Activated CD4-positive, alpha-beta T cell treated with anti-CD3 and anti-CD28 coated beads, Interleukin-2, amount 50 U/mL, for 16 hours (primary cell): Measurements from ENCODE around the gene PDP2.

Experiments used
- DNase-seq: peaks from one replicate; pipeline ENCODE4 v3.0.0-alpha.2; 2020

Gene PDP2, protein sequence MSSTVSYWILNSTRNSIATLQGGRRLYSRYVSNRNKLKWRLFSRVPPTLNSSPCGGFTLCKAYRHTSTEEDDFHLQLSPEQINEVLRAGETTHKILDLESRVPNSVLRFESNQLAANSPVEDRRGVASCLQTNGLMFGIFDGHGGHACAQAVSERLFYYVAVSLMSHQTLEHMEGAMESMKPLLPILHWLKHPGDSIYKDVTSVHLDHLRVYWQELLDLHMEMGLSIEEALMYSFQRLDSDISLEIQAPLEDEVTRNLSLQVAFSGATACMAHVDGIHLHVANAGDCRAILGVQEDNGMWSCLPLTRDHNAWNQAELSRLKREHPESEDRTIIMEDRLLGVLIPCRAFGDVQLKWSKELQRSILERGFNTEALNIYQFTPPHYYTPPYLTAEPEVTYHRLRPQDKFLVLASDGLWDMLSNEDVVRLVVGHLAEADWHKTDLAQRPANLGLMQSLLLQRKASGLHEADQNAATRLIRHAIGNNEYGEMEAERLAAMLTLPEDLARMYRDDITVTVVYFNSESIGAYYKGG

DNA sequence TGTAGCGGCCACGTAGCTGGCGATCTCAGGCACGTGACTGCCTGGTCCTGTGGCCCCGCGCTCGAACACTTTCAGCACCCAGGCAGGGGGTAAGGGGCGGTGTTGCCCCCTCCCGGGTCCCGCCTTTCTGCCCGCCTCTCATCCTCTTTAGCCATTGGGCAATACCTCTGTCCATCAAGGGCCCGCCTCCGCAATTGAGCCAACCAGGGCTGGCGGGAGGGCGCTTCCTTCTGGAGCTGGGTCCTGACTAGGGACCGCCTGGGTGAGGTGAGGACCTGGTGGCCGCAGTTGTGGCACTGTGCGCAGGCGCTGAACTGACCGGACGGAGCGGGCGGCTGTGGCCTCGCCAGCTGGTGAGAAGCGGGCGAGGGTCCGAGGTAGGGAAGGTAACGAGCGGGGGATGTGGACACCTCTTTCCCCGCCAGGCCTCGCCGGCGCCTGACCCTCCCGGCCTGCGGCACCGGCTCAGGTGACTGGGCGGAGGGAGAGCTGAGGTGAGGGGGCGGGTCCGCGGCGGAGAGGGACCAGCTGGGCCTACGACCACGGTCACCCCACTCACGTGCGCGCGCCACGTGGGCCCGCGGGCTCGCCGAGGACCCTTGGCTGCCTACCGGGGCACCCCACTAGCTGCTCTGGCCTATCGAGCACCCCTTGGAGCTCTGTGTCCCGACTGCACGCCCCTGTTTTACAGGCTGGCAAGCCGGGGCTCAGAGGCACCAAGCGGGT is at the start of gene PDP2:
Gene PDP2, plus strand, starts transcription at position 228 of the 726 bp plus-strand sequence. CDS start 3,770 bp downstream, outside the sequence.
- peak; percentile 97 for DNase-seq

DNA sequence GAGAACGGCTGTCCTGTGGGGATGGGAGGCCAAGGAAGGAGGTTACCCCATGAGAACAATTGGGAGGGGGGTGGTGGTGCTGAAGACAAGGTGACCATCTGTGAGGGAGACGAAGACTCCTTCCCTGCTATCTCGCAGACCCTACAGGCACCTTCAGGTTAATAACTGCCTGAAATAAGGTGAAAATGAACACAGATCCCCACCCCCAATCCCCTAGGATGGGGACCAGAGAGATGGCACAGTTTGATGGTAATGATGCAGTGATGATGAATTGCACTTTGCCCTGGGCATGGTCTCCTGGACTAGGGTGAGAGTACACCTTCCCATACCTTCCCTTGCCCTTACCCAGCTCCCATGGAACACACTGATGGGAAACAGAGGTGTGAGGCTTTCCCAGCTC is 48.1 kb upstream of the PDP2 start:
- DNase-seq, result no peak

DNA sequence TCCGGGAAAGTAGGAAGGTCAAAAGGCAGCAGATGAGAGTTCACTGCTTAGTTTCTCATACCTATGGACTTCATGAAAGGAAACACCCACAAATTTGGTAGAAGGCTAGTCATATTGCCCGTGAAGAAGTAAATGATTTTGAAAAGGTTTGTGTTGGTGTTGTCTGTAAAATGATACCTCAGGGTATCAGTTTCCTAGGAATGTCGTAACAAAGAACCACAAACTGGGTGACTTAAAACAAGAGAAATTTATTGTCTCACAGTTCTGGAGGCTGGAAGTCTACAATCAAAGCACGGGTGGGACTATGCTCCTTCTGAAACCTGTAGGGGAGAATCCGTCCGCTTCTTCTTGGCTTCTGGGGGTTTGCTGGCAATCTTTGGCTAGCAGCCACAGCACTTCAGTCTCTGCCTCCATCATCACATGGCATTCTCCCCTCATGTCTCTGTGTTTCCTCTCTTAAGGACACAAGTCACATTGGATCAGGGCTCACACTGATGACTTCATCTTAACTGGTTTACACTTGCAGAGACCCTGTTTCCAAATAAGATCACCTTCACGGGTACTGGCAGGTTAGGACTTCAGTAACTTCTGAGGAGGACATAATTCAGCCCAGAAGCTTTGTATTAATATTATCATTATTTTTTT is 47.5 kb upstream of the PDP2 start:
- DNase-seq, result no peak

DNA sequence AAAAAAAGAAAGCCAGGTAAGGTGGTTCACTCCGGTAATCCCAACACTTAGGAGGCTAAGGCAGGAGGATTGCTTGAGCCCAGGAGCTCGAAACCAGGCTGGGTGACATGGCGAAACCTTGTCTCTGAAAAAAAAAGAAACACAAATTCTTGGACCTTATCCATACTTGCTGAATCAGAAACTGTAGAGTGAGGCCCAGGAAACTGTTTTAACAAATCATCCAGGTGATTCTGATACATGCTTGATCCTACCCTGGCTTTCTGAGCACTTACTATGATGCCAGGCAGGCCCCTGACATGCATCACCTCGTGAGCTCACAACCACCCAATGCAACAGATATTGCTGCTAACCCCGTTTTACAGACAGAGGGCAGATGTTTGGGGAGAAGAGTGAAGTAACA is 45.6 kb upstream of the PDP2 start:
- no peak for DNase-seq

DNA sequence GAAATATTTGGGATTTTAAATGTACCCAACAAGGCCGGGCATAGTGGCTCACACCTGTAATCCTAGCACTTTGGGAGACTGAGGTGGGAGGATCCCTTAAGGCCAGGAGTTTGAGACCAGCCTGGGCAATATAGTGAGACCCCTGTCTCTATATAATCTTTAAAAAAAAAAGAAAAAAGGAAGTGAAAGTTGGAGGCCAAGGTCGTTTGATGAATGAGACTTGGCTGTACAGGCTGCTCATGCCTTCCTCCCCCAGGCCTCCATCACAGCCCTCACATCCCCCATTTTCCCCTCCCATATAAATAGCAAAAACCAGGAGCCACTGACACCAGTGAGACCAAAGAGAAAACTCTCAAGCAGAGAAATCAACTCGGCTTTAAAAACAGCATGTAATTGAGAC is 39.4 kb upstream of the PDP2 start:
- DNase-seq, result no peak

DNA sequence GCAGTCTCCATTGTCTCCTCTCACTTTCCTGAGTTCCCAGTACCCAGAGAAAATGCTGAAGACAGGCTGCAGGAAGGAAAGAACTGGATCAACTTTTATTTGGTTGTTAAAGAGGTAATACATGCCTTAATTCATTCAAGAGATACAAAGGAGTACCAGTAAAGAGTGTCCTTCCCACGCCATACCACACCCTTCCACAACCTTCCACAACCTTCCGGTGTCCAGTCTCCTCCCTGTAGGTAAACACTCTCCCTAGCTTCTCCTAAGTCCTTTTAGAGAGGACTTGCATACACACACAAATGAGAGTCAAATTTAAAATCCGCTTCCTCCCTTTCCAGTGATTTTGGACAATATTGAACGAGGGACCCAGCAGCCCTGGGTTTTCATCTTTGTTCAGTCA is 38.9 kb upstream of the PDP2 start:
- DNase-seq, result no peak

DNA sequence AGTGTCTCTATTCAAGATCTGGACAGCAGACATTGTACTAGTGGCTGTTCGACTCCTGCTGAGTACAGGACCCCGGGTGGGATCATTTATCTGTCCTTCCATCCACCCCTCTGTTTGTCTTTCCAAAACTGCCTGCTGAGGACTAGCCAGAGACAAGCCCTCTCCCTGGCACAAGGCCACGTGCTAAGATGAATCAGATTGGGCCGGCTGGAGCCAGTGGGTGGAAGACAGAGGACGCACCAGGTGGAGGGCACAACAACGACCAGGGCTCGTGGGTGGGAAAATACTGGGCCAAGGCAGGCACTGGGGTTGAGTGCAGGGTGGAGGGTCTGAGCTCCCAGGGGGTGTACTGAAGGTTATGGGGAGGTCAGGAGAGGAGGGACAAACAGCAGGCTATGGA is 37.5 kb upstream of the PDP2 start:
- DNase-seq, result no peak

DNA sequence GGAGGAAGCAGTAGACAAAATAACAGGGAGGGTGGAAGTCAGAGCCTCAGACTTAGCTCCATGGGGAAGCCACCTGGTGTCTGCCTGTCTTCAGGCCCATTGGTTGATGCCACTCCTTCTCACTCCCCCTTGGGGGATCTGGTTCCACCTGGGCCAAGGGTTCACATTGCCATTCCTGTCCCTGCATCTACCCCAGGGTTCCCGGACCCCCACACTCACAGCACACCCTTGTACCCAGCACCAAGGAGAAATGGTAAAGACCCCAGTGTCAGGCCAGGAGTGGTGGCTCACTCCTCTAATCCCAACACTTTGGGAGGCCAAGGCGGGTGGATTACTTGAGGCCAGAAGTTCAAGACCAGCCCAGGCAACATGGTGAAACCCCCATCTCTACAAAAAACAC is 37.1 kb upstream of the PDP2 start:
- DNase-seq, result no peak

DNA sequence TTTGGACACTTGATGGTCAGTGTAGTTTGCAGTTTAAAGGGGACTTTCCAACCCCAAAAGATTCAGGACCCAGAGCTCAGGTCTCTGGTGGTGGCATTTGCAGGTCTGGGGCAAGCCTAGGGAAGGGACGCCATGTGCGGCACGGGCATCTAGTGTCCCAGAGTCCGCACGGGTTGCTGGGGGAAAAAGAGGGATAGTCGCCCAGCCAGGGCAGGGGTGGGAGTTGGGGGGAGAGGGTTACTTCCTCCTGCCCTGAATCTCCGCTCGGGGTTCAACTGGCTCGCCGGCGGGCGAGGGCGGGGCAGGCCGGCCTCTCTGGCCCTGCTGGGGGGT is 36.3 kb upstream of the PDP2 start:
- DNase-seq, result no peak

DNA sequence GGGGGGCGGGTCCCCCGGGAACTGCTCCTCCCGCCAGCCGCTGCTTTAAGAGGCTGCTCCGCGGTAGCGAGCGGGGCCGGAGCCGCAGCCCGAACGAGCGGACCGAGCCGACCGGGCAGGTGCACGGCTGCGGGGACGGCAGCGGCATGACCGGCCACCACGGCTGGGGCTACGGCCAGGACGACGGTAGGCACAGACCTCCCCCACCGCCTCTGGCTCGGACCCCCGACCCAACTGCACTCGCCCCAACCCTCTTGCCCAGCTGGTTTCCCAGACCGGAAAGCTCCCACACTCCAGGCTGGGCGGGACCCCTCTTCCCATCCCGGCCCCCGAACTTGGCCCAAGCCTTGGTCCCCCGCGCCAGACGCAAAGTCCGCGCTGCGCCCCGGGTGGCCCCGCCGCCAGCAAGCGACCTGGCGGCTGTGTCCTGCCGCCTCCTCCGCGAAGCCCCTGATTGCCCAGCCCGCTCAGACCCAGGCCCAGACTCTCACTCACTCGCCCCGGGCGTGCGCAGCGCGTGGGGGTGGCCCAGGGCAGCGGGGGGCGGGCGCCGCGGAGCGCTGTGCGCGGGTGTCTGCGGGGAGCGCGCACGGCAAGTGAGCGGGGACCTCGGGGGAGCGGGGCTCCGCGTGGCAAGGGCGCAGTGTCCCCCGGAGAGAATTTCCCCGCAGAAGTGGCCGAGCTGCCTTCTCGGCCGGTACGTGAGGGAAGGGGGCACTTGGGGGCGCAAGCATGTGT is 35.8 kb upstream of the PDP2 start, which contains the start of gene CA7:
Gene CA7, plus strand, starts transcription at position 73 of the 738 bp plus-strand sequence. Its CDS starts 74 bp downstream, at position 147.
- DNase-seq, result no peak

DNA sequence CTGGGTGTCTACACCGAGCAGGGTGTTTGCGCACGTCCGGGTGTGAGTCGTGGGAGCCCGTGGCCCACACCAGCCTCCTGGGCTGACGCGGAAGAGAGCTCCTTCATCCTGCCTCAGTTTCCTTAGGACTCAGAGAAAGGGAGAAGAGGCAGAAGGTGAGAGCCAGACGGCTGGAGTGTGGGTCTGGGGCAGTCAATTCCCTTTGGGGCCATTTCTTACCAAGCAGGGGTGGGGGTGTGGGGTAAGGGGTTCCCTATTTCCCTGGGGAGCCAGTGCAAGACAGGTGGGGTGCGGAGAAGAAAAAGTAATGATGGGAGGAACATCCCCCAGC is 35.3 kb upstream of the PDP2 start:
- DNase-seq, result no peak

DNA sequence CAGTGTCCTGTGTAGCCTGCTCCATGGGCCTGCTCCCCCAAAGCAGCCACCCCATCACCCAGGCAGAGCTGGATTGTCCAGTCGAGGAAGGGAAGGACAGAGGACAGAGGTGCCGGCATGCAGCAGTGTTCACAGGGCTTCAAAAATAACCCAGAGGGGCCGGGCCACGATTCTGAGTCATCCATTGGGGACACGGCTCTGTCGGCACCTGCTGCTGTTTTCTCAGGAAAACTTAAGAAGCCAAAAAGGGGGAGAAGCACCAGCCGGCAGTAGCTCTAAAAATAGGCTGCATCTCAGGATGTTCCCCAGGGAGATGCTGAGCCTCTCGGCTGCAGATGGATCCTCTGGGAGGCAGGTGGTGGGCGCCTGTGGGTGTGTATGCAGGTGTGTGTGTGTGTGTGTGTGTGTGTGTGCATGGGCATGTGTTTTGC is 34.5 kb upstream of the PDP2 start:
- DNase-seq, result no peak

DNA sequence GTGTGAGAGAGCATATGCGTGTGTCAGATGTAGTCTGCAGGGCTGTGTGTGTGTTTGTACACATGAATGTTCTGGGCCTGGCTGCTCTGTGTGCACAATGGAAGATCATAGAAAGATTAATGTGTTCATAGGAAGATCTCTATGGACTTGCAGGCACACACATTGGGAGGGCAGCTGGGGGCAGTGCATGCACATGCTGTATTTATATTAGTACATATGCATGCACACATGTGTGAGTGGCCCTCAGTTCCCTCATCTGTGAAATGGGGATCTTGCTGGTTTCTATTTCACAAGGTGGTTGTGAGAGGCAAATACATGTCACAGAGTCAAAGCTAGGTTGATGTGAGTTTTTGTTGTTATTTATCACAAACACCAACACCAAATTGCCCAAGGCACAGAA is 34.0 kb upstream of the PDP2 start:
- DNase-seq, result no peak

DNA sequence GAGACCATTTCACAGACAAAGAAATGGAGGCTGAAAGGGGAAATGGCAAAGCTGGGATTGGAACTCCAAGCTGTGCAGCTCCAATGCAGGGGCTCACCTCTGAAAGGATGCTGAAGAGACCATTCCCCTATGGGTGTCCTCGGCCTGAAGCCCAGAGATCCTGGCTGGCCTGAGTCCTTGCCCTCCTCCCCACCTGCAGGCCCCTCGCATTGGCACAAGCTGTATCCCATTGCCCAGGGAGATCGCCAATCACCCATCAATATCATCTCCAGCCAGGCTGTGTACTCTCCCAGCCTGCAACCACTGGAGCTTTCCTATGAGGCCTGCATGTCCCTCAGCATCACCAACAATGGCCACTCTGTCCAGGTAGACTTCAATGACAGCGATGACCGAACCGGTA is 33.5 kb upstream of the PDP2 start:
- no peak for DNase-seq

DNA sequence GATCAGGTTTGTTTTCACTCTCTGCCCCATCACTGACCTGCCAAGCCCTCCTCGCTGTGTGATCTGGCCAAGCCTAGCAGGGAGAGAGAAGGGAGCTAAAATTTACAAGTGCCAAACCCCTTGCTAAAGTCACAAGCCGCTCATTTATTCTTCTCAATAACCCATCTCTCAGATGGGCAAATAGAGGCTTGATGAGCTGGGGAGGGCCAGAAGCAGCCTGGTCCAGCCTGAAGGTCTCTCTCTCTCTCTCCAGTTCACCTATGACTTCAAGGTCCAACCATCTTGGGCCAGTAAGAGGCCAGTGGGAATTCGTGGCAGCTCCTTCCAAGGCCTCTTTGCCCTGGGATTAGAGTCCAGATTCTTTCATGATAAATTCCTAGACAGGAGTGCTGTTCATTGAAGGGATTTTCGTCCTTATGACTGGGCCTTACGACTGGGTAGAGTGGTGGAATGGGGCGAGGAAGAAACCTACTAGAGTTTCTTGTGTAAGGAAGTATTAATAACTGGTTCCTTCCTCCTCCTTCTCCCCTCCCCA is 32.7 kb upstream of the PDP2 start:
- no peak for DNase-seq

DNA sequence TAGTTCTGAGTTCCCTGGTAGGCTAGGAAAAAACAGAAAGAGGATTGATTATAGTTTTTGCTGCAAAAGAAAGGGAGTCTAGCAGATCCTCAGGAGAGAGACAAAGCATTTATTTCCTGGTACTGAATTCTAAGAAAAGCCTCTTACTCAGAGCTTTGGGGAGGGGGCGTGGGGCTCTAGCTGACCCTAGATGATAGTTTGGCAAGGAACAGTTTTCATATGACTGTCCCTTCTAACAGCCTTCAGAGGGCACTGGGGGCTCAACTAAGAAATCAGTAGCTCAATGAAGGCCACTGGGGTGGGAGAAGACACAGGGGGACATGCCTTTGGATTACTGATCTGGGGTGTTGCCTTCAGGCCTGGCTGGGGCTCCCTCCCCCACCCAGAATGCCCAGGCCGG is 32.1 kb upstream of the PDP2 start:
- DNase-seq, result no peak

DNA sequence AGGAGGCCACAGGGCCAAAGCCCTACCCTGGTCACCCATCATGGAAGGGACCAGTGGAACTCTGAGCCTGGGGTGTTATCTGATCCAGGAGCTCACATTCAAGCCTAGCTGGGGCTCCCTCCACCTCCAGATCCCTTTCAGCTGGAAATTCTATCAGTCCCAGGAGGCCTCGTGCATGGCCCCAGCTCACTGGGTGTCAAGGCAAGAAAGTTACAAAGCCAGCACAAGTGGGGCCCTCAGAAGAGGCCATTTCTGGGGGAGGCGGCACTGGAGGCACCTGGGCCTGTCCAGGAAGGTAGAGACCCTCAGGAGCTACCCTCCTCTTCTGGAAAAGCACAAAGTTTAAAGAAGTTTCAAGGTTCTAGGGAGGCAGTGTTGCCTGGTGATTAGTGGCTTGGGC is 31.3 kb upstream of the PDP2 start:
- no peak for DNase-seq

DNA sequence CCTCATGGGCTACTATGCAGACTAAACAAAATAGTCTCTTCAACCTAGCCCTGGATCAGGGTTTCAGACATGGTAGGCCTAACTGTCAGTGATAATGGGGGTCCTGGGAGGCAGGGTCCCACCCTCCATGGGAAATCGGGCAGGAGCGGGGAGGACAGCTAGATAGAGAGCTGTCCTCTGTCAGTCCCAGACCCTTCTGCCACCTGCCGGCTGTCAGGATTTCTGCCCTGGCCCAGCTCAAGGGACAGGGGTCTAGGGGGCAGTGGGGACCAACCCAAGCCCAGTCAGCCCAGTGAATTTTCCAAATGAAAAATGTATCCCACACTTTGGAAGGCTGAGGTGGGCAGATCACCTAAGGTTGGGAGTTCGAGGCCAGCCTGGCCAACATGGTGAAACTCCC is 30.8 kb upstream of the PDP2 start:
- DNase-seq, result no peak

DNA sequence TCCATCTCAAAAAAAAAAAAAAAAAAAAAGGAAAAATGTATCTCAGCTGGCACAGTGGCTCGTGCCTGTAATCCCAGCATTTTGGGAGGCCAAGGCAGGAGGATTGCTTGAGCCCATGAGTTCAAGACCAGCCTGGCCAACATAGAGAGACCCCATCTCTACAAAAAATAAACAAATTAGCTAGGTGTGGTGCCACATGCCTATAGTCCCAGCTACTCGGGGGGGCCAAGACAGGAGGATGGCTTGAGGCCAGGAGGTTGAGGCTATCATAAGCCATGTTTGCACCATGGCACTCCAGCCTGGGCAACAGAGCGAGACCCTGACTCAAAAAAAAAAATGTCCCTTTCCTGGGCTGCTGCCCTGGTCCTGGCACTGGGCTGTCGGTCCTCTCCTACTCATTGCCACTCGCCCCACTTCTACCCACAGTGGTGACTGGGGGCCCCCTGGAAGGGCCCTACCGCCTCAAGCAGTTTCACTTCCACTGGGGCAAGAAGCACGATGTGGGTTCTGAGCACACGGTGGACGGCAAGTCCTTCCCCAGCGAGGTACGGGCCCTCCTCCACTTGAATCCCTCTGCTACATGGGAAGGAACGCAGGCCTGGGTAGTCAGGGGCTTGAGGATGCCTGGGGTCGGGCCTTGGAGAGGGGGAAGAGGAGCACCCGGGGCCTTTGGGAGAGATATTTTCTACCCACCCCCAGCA is 30.1 kb upstream of the PDP2 start:
- DNase-seq, result no peak

DNA sequence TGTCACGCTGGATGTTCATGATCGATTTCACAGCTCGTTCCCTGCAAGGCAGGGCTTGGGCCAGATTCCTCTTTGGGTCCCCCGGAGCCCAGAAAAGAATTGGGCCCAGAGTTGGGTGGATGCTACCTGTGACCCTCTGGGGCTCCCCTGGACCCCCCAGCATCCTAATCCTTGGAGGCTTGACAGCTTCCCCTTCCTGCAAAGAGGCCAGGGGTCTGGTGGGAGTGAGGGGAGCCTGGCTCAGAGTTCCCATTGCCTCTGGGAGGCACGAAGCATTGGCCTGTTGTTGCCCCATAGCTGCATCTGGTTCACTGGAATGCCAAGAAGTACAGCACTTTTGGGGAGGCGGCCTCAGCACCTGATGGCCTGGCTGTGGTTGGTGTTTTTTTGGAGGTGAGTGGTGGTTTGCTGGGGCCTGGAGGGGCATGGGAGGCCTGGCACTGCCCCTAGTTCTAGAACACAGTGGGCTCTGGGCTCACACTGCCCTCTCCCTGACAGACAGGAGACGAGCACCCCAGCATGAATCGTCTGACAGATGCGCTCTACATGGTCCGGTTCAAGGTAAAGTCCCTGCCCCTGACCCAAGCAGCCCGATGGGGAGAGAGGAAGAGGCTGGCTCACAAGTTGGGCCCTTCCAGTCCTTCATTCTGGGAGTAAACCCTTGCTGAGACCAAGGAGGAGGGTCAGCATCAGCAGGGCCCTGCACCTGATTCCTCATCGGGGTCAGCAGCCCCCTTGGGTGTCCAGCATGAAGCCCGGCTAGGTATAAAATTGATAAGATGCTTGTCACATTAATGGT is 28.9 kb upstream of the PDP2 start:
- DNase-seq, result no peak
